Activated naive CD8-positive, alpha-beta T cell treated with anti-CD3 and anti-CD28 coated beads, Interleukin-2, amount 10 ng/mL, durations not matched to agents 7 days and 5 days (primary cell): ENCODE measurements around the gene MAFG. TPM values are rescaled to one million over a fixed set of nuclear protein-coding genes. Genes with fewer than 3 reads are reported as not detected.
A peak's percentile ranks its signal among the peaks of the same experiment; 100 is the strongest.

Experiments used
- ATAC-seq: fragments of 150-1000 bp; cut with Tn5 transposase; one replicate; pipeline ENCODE4 v1.10.0; 2021; ENCODE audit warnings: low read depth, moderate library complexity
- POLR2A ChIA-PET: fragments of 350-600 bp; sonication (Branson Sonifier 250); formaldehyde crosslinking; loops from one replicate; lab custom pipeline; 2021; ENCODE audit warnings: antibody characterized with exemption; lab: Charles Lee
- DNase-seq: peaks from one replicate; pipeline ENCODE4 v3.0.0; 2021
- H3K27ac Mint-ChIP-seq: one replicate; pipeline ENCODE4 v1.8.0; 2022; ENCODE audit warnings: mild to moderate bottlenecking, mixed read lengths
- H3K27me3 Mint-ChIP-seq: one replicate; pipeline ENCODE4 v1.8.0; 2022; ENCODE audit warnings: mild to moderate bottlenecking, moderate library complexity, mixed read lengths
- H3K36me3 Mint-ChIP-seq: one replicate; pipeline ENCODE4 v1.8.0; 2021; ENCODE audit warnings: mild to moderate bottlenecking, mixed read lengths
- H3K4me1 Mint-ChIP-seq: one replicate; pipeline ENCODE4 v1.8.0; 2021; ENCODE audit warnings: mixed read lengths
- H3K4me3 Mint-ChIP-seq: one replicate; pipeline ENCODE4 v1.8.0; 2022; ENCODE audit warnings: mild to moderate bottlenecking, moderate library complexity, mixed read lengths
- H3K9me3 Mint-ChIP-seq: one replicate; pipeline ENCODE4 v1.8.0; 2021; ENCODE audit warnings: mixed read lengths
- total RNA-seq, 2 experiments: library from RNA; stranded (reverse); gene quantifications; one replicate each; pipeline ENCODE4 v1.2.3, GENCODE V29; 2021

MAFG gene
- total RNA-seq, 2 experiments from 2014 or later = 18.3 to 20.4 TPM

- H3K27me3 Mint-ChIP-seq = no peaks in the 10 kb centered on the region
- H3K4me1 Mint-ChIP-seq = peaks cover 17% of the 10 kb centered on the region
- ATAC-seq (no peak), DNase-seq (no peak)
- H3K36me3 Mint-ChIP-seq = peaks cover 9% of the 10 kb centered on the region
- peak overlapping the region; percentile 5 for H3K27ac Mint-ChIP-seq
- peak overlapping the region; percentile 16 for H3K4me3 Mint-ChIP-seq
- H3K9me3 Mint-ChIP-seq = no peaks in the 10 kb centered on the region
- POLR2A ChIA-PET = interaction anchor here (0.9 to 1.1 kb wide), 2 partner anchors 11 to 78 kb away, joined by 3 read pairs; partner anchors contain the start of gene PPP1R27
Observed at GRCh38 chr17:81912441-81913309, 14.9 kb downstream of the MAFG start.

GRCh38 chr17:81911969-81912368, 15.6 kb downstream of the MAFG start:
- Mint-ChIP-seq H3K4me1 (peaks cover 13% of the 10 kb centered on the region), H3K9me3 (no peaks in the 10 kb centered on the region), H3K36me3 (peaks cover 7% of the 10 kb centered on the region), H3K27me3 (no peaks in the 10 kb centered on the region), H3K27ac (no peak overlapping the region), H3K4me3 (peak overlapping the region; percentile 60)
- ATAC-seq (no peak), DNase-seq (no peak)
- POLR2A ChIA-PET = interaction anchor here (0.5 to 1.5 kb wide), 2 partner anchors 20 to 64 kb away, joined by 4 to 5 read pairs; no protein-coding TSS in a partner anchor

- peak; percentile 92 for DNase-seq
- Mint-ChIP-seq H3K4me1 (peaks cover 10% of the 10 kb centered on the region), H3K36me3 (peaks cover 5% of the 10 kb centered on the region), H3K9me3 (no peaks in the 10 kb centered on the region), H3K27me3 (no peaks in the 10 kb centered on the region), H3K27ac (no peak within 1 kb of the TSS), H3K4me3 (peak within 1 kb of the TSS; percentile 87)
- peak; percentile 88 for ATAC-seq
- POLR2A ChIA-PET = interaction anchor here (0.5 to 1.5 kb wide), 4 partner anchors 14 to 63 kb away, joined by 3 to 5 read pairs (median 4); no protein-coding TSS in a partner anchor
Observed at GRCh38 chr17:81911277-81911961, 16.1 kb downstream of the MAFG start, which contains the start of gene PCYT2. Gene PCYT2, minus strand, starts transcription at chr17:81911399. Its CDS starts 44 bp downstream, at chr17:81911355.

- POLR2A ChIA-PET = interaction anchor here (1.0 to 1.5 kb wide), 2 partner anchors 13 to 18 kb away, joined by 3 to 4 read pairs; no protein-coding TSS in a partner anchor
- peak; percentile 57 for DNase-seq
Observed at GRCh38 chr17:81910840-81911276, 16.7 kb downstream of the MAFG start.

GRCh38 chr17:81909966-81910839, 17.3 kb downstream of the MAFG start:
- DNase-seq (no peak), ATAC-seq (no peak)
- no peak overlapping the region for H3K27ac Mint-ChIP-seq
- no peaks in the 10 kb centered on the region for H3K9me3 Mint-ChIP-seq
- POLR2A ChIA-PET = interaction anchor here (1.2 to 1.5 kb wide), 2 partner anchors 16 to 18 kb away, joined by 5 to 6 read pairs; partner anchors contain the start of gene ANAPC11
- no peaks in the 10 kb centered on the region for H3K27me3 Mint-ChIP-seq
- peaks cover 5% of the 10 kb centered on the region for H3K36me3 Mint-ChIP-seq
- H3K4me3 Mint-ChIP-seq = peak overlapping the region; percentile 87
- peaks cover 7% of the 10 kb centered on the region for H3K4me1 Mint-ChIP-seq

More at GRCh38 chr17:81910840-81911276, 16.7 kb downstream of the MAFG start:
- H3K36me3 Mint-ChIP-seq = peaks cover 5% of the 10 kb centered on the region
- ATAC-seq = peak; percentile 57
- no peaks in the 10 kb centered on the region for H3K27me3 Mint-ChIP-seq
- no peaks in the 10 kb centered on the region for H3K9me3 Mint-ChIP-seq
- H3K4me1 Mint-ChIP-seq = peaks cover 9% of the 10 kb centered on the region
- H3K4me3 Mint-ChIP-seq = peak overlapping the region; percentile 87
- no peak overlapping the region for H3K27ac Mint-ChIP-seq

- Mint-ChIP-seq H3K27me3 (no peaks in the 10 kb centered on the region), H3K36me3 (peaks cover 5% of the 10 kb centered on the region), H3K4me3 (peak overlapping the region; percentile 87), H3K27ac (no peak overlapping the region), H3K4me1 (peaks cover 7% of the 10 kb centered on the region), H3K9me3 (no peaks in the 10 kb centered on the region)
- ATAC-seq (no peak), DNase-seq (no peak)
- POLR2A ChIA-PET = interaction anchor here (0.5 to 1.5 kb wide), 3 partner anchors 17 to 27 kb away, joined by 3 to 6 read pairs (median 5); partner anchors contain the start of gene ANAPC11
Observed at GRCh38 chr17:81909231-81909630, 18.3 kb downstream of the MAFG start.

- Mint-ChIP-seq H3K36me3 (peaks cover 5% of the 10 kb centered on the region), H3K9me3 (no peaks in the 10 kb centered on the region), H3K27me3 (no peaks in the 10 kb centered on the region), H3K4me3 (peak overlapping the region; percentile 87), H3K4me1 (peaks cover 7% of the 10 kb centered on the region), H3K27ac (no peak overlapping the region)
- POLR2A ChIA-PET = interaction anchor here (0.5 kb wide), 1 partner anchor 26 kb away, joined by 3 read pairs; no protein-coding TSS in a partner anchor
- DNase-seq (no peak), ATAC-seq (no peak)
Observed at GRCh38 chr17:81908793-81909192, 18.7 kb downstream of the MAFG start.

GRCh38 chr17:81907219-81908145, 20.1 kb downstream of the MAFG start:
- Mint-ChIP-seq H3K4me3 (no peak overlapping the region), H3K9me3 (no peaks in the 10 kb centered on the region), H3K36me3 (no peaks in the 10 kb centered on the region), H3K27ac (no peak overlapping the region), H3K4me1 (peaks cover 7% of the 10 kb centered on the region), H3K27me3 (no peaks in the 10 kb centered on the region)
- no peak for DNase-seq
- POLR2A ChIA-PET = interaction anchor here (0.5 kb wide), 1 partner anchor 27 kb away, joined by 4 read pairs; no protein-coding TSS in a partner anchor
- no peak for ATAC-seq

GRCh38 chr17:81906476-81907218, 20.9 kb downstream of the MAFG start:
- POLR2A ChIA-PET = interaction anchor here (0.6 kb wide), 1 partner anchor 59 kb away, joined by 3 read pairs; no protein-coding TSS in a partner anchor
- H3K9me3 Mint-ChIP-seq = no peaks in the 10 kb centered on the region
- DNase-seq (no peak), ATAC-seq (no peak)
- H3K36me3 Mint-ChIP-seq = no peaks in the 10 kb centered on the region
- H3K27ac Mint-ChIP-seq = no peak overlapping the region
- H3K27me3 Mint-ChIP-seq = peaks cover under 1% of the 10 kb centered on the region
- peaks cover 5% of the 10 kb centered on the region for H3K4me1 Mint-ChIP-seq
- no peak overlapping the region for H3K4me3 Mint-ChIP-seq

- Mint-ChIP-seq H3K9me3 (no peaks in the 10 kb centered on the region), H3K27me3 (peaks cover 7% of the 10 kb centered on the region), H3K36me3 (peaks cover 3% of the 10 kb centered on the region), H3K4me3 (no peak overlapping the region), H3K27ac (no peak overlapping the region), H3K4me1 (peaks cover 4% of the 10 kb centered on the region)
- DNase-seq (no peak), ATAC-seq (no peak)
- POLR2A ChIA-PET = interaction anchor here (0.6 kb wide), 1 partner anchor 59 kb away, joined by 3 read pairs; no protein-coding TSS in a partner anchor
Observed at GRCh38 chr17:81905993-81906392, 21.5 kb downstream of the MAFG start.

GRCh38 chr17:81905424-81905875, 22.1 kb downstream of the MAFG start:
- DNase-seq = no peak
- no peak for ATAC-seq
- Mint-ChIP-seq H3K36me3 (peaks cover 7% of the 10 kb centered on the region), H3K4me3 (no peak overlapping the region), H3K4me1 (peaks cover 6% of the 10 kb centered on the region), H3K9me3 (no peaks in the 10 kb centered on the region), H3K27me3 (peaks cover 11% of the 10 kb centered on the region), H3K27ac (no peak overlapping the region)
- POLR2A ChIA-PET = no interaction called here
